ENCODE measurements around the gene RUFY4. TPM values are rescaled to one million over a fixed set of nuclear protein-coding genes. Genes with fewer than 3 reads are reported as not detected.
A peak's percentile ranks its signal among the peaks of the same experiment; 100 is the strongest.
"Not testable (repeated sequence)": the region's sequence is repeated elsewhere in the genome, so short reads cannot be mapped to it uniquely, and the experiment has no call there.

RUFY4 gene
- total RNA-seq, 1 experiment from 2014 or later = not detected

- intact Hi-C loops (cut with micrococcal nuclease) = loop anchor here (1.0 to 2.0 kb wide), 5 partner anchors 46 to 249 kb away; no protein-coding TSS in a partner anchor
- CTCF ChIA-PET = interaction anchor here (0.6 to 6.9 kb wide), 16 partner anchors 8 to 992 kb away, joined by 3 to 154 read pairs (median 3); no protein-coding TSS in a partner anchor
- H3K9me3 Mint-ChIP-seq (ENCODE audit: unreplicated experiment); H3K4me3 Mint-ChIP-seq (ENCODE audit: unreplicated experiment); POLR2A ChIA-PET; H3K36me3 Mint-ChIP-seq (ENCODE audit: insufficient read depth, unreplicated experiment); BruUV-seq (replicated peaks); H3K4me1 Mint-ChIP-seq (ENCODE audit: insufficient read depth, unreplicated experiment); H3K27ac Mint-ChIP-seq (ENCODE audit: low read depth, unreplicated experiment): not testable (repeated sequence)
- peak; percentile 69 for DNase-seq (ENCODE audit: unreplicated experiment)
- peak; percentile 75 for TF ChIP-seq CTCF (IDR thresholded peaks at IDR 0.05; ENCODE audit: unreplicated experiment)
- peaks cover 36% of the 10 kb centered on the region for H3K27me3 Mint-ChIP-seq (ENCODE audit: insufficient read depth, unreplicated experiment)
Observed at GRCh38 chr2:218034497-218035213, 34.4 kb upstream of the RUFY4 start.

- intact Hi-C loops (cut with micrococcal nuclease) = loop anchor here (2.0 kb wide), 1 partner anchor 47 kb away; no protein-coding TSS in a partner anchor
- Mint-ChIP-seq H3K4me3 (ENCODE audit: unreplicated experiment) (no peak overlapping the region), H3K27ac (ENCODE audit: low read depth, unreplicated experiment) (no peak overlapping the region), H3K36me3 (ENCODE audit: insufficient read depth, unreplicated experiment) (no peaks in the 10 kb centered on the region), H3K4me1 (ENCODE audit: insufficient read depth, unreplicated experiment) (no peaks in the 10 kb centered on the region), H3K9me3 (ENCODE audit: unreplicated experiment) (no peaks in the 10 kb centered on the region), H3K27me3 (ENCODE audit: insufficient read depth, unreplicated experiment) (peaks cover 45% of the 10 kb centered on the region)
- BruUV-seq (replicated peaks) = no TSS peak
- ChIA-PET CTCF (interaction anchor here (0.5 to 6.9 kb wide), 11 partner anchors 8 to 624 kb away, joined by 3 to 154 read pairs (median 5); partner anchors contain the start of genes BCS1L and ZNF142), POLR2A (no interaction called here)
- no peak for TF ChIP-seq CTCF (IDR thresholded peaks at IDR 0.05; ENCODE audit: unreplicated experiment)
- DNase-seq (ENCODE audit: unreplicated experiment) = no peak
Observed at GRCh38 chr2:218035463-218036100, 33.5 kb upstream of the RUFY4 start.

- Mint-ChIP-seq H3K36me3 (ENCODE audit: insufficient read depth, unreplicated experiment) (no peaks in the 10 kb centered on the region), H3K9me3 (ENCODE audit: unreplicated experiment) (no peaks in the 10 kb centered on the region), H3K4me1 (ENCODE audit: insufficient read depth, unreplicated experiment) (no peaks in the 10 kb centered on the region), H3K27ac (ENCODE audit: low read depth, unreplicated experiment) (no peak overlapping the region), H3K27me3 (ENCODE audit: insufficient read depth, unreplicated experiment) (peaks cover 53% of the 10 kb centered on the region), H3K4me3 (ENCODE audit: unreplicated experiment) (no peak overlapping the region)
- BruUV-seq (replicated peaks) = no TSS peak
- POLR2A ChIA-PET = interaction anchor here (0.6 kb wide), 1 partner anchor 257 kb away, joined by 3 read pairs; no protein-coding TSS in a partner anchor
- CTCF ChIA-PET = interaction anchor here (0.8 to 6.9 kb wide), 8 partner anchors 9 to 257 kb away, joined by 3 to 154 read pairs (median 4); no protein-coding TSS in a partner anchor
- intact Hi-C loops (cut with micrococcal nuclease) = no loop called here
- no peak for DNase-seq (ENCODE audit: unreplicated experiment)
- TF ChIP-seq CTCF (IDR thresholded peaks at IDR 0.05; ENCODE audit: unreplicated experiment) = no peak
Observed at GRCh38 chr2:218036371-218036770, 32.7 kb upstream of the RUFY4 start.

GRCh38 chr2:218039171-218039570 lies 29.9 kb upstream of the RUFY4 start:
- ChIA-PET CTCF (interaction anchor here (0.5 to 2.0 kb wide), 5 partner anchors 16 to 262 kb away, joined by 3 to 9 read pairs (median 5); no protein-coding TSS in a partner anchor), POLR2A (interaction anchor here (0.6 kb wide), 1 partner anchor 253 kb away, joined by 3 read pairs; no protein-coding TSS in a partner anchor)
- Mint-ChIP-seq H3K27me3 (ENCODE audit: insufficient read depth, unreplicated experiment) (peaks cover 70% of the 10 kb centered on the region), H3K27ac (ENCODE audit: low read depth, unreplicated experiment) (no peak overlapping the region), H3K36me3 (ENCODE audit: insufficient read depth, unreplicated experiment) (no peaks in the 10 kb centered on the region), H3K4me3 (ENCODE audit: unreplicated experiment) (no peak overlapping the region), H3K9me3 (ENCODE audit: unreplicated experiment) (no peaks in the 10 kb centered on the region), H3K4me1 (ENCODE audit: insufficient read depth, unreplicated experiment) (no peaks in the 10 kb centered on the region)
- DNase-seq (ENCODE audit: unreplicated experiment) = peak; percentile 20
- no TSS peak for BruUV-seq (replicated peaks)
- no peak for TF ChIP-seq CTCF (IDR thresholded peaks at IDR 0.05; ENCODE audit: unreplicated experiment)
- intact Hi-C loops (cut with micrococcal nuclease) = no loop called here
